Measurements from ENCODE around the gene NSG2.
"Not testable (repeated sequence)": the region's sequence is repeated elsewhere in the genome, so short reads cannot be mapped to it uniquely, and the experiment has no call there.

The NSG2 gene

GRCh38 chr5:174045470-174046025 lies at the start of gene NSG2:
Gene NSG2, plus strand, starts transcription at chr5:174045706. Its CDS starts 1,050 bp downstream, at chr5:174046756.
- DNase-seq = peak; percentile 1

GRCh38 chr5:173997331-173997730 lies 48.2 kb upstream of the NSG2 start:
- DNase-seq = no peak

- DNase-seq = no peak
Observed at GRCh38 chr5:173998531-173998930, 47.0 kb upstream of the NSG2 start.

GRCh38 chr5:174000076-174000475 lies 45.4 kb upstream of the NSG2 start:
- DNase-seq = no peak

GRCh38 chr5:174003795-174004194 lies 41.7 kb upstream of the NSG2 start:
- no peak for DNase-seq

- no peak for DNase-seq
Observed at GRCh38 chr5:174008922-174009321, 36.6 kb upstream of the NSG2 start.

- no peak for DNase-seq
Observed at GRCh38 chr5:174010365-174010764, 35.1 kb upstream of the NSG2 start.

GRCh38 chr5:174011441-174011840 lies 34.1 kb upstream of the NSG2 start:
- DNase-seq = no peak

GRCh38 chr5:174020069-174020927 lies 25.2 kb upstream of the NSG2 start:
- not testable (repeated sequence) for DNase-seq

GRCh38 chr5:174020928-174021304 lies 24.6 kb upstream of the NSG2 start:
- DNase-seq = no peak

GRCh38 chr5:174022384-174023095 lies 23.0 kb upstream of the NSG2 start:
- DNase-seq = no peak

GRCh38 chr5:174030286-174030685 lies 15.2 kb upstream of the NSG2 start:
- DNase-seq = no peak

GRCh38 chr5:174044466-174045254 lies 846 bp upstream of the NSG2 start:
- no peak for DNase-seq

GRCh38 chr5:174046558-174046957 lies 1.1 kb downstream of the NSG2 start:
- DNase-seq = no peak

GRCh38 chr5:174047472-174048099 lies 2.1 kb downstream of the NSG2 start:
- DNase-seq = no peak

GRCh38 chr5:174052636-174053035 lies 7.1 kb downstream of the NSG2 start:
- DNase-seq = no peak

- DNase-seq = no peak
Observed at GRCh38 chr5:174053905-174054304, 8.4 kb downstream of the NSG2 start.

GRCh38 chr5:174056064-174056847 lies 10.8 kb downstream of the NSG2 start:
- no peak for DNase-seq

GRCh38 chr5:174057206-174057605 lies 11.7 kb downstream of the NSG2 start:
- no peak for DNase-seq

- DNase-seq = no peak
Observed at GRCh38 chr5:174058433-174059122, 13.1 kb downstream of the NSG2 start.

- no peak for DNase-seq
Observed at GRCh38 chr5:174059247-174059646, 13.7 kb downstream of the NSG2 start.
